CD4-positive, alpha-beta T cell treated with Interleukin-1 beta for 1 hour (primary cell): Measurements from ENCODE around the gene CARD11.
A peak's percentile ranks its signal among the peaks of the same experiment; 100 is the strongest.

Experiments
- DNase-seq, 2 donors: peaks; one replicate each; pipeline ENCODE4 v3.0.0-alpha.2; 2020 to 2022

CARD11 gene

DNA sequence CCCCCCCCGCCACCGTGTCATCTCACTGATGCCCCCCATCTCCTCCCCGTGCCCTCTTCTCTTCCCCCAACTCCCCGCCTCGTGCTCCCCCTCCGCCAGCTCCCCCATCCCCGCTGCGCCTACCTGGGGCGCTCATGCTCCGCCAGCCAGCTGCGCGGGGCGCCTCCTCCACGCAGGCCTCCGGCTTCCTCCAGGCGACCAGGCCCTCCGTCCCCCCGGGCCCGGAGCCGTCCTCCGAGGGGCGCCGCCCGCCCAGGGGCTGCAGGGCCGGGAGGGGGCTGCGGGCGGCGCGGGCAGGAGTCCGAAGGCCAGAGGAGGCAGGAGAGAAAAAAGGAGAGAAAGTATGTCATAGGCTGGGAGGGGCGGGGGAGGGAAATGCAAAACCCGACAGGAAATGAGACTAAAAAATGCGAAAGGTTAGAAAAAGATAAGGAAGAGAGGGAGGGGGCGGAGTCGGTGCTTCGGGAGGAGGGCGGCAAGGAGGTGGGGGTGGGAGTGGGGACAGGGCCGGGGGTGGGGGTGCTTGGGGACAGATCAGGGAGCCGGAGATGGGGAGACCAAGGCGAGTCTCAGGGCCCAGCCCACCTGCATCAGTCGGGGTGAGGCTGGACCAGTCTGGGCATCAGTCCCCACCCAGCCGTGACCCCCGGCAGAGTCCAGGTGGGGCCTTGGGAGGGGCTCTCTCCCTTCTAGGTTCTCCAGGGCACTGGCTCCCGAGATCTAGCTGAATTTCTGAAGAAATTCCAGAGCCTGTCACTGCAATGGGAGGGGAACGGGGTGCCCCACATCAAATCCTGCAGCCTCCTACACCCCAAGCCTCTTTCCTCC, at the start of gene CARD11:
CARD11 (minus strand) TSS at position 324 of the 828 bp plus-strand sequence. CDS start 85,361 bp downstream, outside the sequence.
- peak; percentile 41 to 57 for DNase-seq

- DNase-seq: peak; percentile 78 to 80
Observed at GRCh38 chr7:3092468-3092867, 48.8 kb upstream of the CARD11 start.

- no peak for DNase-seq
Observed at GRCh38 chr7:3091631-3092030, 48.0 kb upstream of the CARD11 start.

- no peak for DNase-seq
Observed at GRCh38 chr7:3089493-3089892, 45.8 kb upstream of the CARD11 start.

- no peak for DNase-seq
Observed at GRCh38 chr7:3087243-3087755, 43.6 kb upstream of the CARD11 start.

DNA sequence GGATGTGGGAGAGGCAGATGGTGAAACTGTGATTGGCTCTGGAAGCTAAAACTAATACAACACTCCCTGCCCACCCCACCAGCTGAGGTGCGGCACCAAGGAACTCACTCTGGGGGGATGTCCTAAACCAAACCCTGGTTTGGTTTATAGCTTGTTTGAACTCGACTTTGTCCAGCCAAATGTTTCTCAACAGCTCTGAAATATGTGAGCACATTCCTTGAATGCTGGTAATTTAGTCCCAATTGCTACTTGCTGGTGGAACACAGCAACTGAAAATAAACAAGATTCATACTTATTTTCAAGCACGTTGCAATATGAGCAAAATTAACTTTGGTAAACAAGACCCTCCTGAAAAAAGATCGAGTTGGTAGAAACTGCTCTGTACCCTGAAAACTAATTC, 39.7 kb upstream of the CARD11 start:
- no peak for DNase-seq

GRCh38 chr7:3082831-3083230, 39.2 kb upstream of the CARD11 start:
- no peak for DNase-seq

- no peak for DNase-seq
Observed at GRCh38 chr7:3082386-3082785, 38.7 kb upstream of the CARD11 start.

DNA sequence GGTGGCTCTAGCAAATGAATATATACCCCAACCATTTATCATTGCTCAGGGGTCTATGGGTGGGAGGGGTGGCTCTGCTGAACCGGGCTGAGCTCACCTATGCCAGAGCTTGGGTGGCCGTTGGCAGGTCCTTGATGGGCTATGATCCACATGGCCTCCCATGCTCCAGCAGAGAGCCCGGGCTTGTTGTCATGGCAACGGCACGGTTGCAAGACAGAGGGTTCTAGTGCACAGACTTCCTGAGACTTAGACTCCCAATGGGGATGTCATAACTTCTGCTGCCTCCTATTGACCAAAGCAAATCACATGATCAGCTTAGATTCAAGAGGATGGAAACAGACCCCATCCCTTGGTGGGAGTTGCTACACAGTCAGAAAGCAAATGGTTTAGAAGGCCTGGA, 36.4 kb upstream of the CARD11 start:
- no peak for DNase-seq

DNA sequence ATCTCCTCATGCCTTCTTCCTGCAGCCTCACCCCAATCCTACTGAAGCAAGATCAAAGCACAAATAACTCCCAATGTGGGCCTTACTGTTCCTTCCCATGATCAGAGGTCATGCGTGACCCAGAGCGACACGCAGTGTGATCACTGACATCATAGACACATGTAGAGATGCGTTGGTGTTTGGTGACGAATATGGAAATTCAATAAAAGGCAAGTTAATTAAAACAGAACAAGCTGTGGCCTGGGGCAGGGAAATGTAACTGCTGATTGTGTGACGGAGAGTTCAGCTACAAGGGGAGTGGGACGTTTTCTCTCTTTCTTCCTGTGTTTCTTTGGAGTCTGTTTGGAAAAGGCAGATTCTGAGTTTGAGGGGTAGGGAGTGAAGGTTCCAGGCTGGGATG, 34.8 kb upstream of the CARD11 start:
- no peak for DNase-seq

GRCh38 chr7:3076700-3077099, 33.0 kb upstream of the CARD11 start:
- DNase-seq: no peak

DNA sequence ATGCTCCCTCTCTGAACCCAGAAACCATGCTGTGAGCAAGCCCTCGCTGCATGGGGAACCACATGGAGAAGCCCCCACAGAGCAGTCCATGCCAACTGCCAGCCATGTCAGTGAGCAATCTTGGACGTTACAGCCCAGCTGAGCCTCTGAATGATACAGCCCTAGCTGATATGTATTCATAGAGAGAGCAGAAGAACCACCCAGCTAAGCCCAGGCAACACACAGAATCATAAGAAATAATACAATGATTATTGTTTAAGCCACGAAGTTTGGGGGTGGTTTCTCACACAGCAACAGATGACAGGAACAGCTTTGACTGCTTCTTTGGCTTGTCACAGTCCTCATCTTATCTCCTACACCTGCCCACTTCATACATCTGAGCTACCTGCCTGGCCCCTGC, 32.5 kb upstream of the CARD11 start:
- DNase-seq: no peak

DNA sequence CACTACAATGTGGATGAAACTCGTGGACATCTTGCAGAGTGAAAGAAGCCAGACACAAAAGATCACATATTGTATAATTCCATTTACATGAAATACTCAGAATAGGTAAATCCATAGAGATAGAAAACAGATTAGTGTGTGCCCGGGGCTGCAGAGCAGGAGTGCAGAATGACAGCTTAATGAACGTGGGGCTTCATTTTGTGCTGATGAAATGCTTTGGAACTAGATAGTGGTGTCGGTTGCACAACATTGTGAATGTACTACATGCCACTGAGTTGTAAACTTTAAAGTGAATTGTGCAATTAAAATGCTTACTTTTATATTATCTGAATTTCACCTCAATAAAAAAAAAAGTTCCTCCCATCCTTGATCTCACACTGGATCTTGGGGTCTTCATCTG, 31.8 kb upstream of the CARD11 start:
- no peak for DNase-seq

DNA sequence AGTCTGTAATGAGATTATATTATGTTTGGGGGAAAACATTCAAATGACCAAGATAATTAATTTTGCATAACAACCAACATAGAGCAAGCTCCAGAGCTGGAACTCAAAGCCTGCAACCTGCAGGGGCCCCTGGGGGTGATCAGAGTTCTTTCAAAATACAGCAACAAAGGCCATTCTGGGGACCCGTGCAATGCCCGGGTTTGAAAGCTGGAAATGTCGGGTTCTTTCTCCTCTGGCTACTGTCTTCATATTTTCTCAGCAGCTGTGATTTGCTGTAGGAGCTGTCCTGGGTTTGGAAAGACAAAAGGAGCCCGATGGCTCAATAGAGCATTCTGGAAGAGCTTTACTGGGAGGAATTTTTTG, 30.8 kb upstream of the CARD11 start:
- DNase-seq: no peak

DNA sequence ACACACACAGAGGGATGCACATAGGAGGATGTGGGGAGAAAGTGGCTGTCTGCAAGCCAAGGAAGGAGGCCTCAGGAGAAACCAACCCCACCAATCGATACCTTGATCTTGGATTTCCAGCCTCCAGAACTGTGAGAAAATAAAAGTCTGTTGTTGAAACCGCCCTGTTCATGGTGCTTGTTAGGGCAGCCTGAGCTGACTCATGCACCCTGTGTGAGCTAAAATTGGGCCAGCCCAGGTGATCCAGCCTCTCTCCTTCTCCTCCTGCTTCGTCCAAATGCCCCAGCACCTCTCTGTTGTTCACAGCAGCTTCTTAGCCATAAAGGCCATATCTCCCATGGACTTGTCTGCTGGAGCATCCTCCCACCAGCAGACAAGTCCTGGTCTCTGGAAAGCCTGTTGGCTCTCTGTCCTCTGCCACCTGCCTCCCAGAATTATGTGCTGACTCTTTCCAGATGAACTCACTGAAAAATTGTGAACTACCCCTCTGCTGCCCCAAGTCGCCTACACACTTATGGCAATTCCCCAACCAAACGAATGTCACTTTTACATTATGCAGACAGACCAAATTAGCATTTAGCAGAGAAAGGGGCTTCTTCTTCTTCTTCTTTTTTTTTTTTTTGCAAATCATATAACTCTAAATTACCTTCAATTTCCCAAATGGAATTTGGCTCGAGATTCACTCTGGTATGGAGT, 30.2 kb upstream of the CARD11 start:
- DNase-seq: no peak

DNA sequence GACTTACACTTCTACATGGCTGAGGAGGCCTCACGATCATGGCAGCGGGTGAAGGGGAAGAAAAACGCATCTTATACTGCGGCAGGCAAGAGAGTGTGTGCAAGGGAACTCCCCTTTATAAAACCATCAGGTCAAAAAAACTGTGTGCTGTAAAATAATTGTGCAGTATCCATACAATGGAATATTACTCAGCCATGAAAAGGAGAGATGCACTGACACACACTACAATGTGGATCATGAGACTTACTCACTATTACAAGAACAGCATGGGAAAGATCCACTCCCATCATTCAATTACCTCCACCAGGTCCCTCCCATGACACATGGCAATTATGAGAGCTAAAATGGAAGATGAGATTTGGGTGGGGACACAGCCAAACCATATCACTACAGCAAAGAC, 27.2 kb upstream of the CARD11 start:
- no peak for DNase-seq

DNA sequence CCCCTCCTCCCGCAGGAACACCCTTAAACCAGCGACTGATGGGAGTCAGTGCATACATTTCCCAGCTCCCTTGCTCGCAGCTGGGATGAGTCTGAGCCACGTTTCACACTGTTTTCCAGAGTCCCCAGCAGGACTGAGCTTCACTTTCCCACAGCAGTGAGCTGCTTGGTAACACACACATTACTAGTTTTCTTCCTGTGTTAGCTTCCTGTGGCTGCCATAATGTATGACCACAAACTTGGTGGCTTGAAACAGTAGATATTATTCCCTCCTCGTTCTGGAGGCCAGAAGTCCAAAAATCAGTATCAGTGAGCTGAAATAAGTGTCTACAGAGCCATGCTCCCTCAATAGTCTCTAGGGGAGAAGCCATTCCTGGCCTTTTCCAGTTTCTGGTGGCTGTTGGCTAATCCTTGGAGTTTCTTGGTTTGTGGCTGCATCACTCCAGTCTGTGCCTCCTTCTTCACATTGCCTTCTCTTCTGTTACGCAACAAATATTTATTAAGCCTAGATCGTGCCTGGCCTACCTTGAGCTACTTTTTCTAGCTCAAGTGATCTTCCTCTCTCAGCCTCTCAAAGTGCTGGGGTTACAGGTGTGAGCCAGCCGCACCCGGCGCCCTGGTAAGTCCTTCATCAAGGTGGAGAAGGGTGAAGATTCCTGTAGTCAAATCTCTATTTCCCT, 26.2 kb upstream of the CARD11 start:
- DNase-seq: no peak

DNA sequence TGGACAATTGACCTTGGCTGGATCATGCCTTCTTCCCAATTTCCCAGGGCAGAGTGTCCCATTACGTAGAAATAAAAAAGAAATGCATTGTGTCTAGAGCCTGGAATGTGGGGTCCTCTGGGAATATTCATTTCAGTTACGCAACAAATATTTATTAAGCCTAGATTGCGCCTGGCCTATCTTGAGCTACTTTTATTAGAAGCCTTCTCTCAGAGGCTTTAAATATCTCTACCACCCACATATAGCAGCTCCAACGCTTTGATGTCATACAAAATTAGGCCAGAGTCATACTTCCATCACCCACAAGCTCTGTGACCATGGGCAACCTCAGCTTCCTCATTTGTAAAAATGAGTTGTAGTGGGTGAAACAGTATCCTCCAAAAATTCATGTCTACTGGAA, 24.9 kb upstream of the CARD11 start:
- DNase-seq: peak; percentile 22 to 28

DNA sequence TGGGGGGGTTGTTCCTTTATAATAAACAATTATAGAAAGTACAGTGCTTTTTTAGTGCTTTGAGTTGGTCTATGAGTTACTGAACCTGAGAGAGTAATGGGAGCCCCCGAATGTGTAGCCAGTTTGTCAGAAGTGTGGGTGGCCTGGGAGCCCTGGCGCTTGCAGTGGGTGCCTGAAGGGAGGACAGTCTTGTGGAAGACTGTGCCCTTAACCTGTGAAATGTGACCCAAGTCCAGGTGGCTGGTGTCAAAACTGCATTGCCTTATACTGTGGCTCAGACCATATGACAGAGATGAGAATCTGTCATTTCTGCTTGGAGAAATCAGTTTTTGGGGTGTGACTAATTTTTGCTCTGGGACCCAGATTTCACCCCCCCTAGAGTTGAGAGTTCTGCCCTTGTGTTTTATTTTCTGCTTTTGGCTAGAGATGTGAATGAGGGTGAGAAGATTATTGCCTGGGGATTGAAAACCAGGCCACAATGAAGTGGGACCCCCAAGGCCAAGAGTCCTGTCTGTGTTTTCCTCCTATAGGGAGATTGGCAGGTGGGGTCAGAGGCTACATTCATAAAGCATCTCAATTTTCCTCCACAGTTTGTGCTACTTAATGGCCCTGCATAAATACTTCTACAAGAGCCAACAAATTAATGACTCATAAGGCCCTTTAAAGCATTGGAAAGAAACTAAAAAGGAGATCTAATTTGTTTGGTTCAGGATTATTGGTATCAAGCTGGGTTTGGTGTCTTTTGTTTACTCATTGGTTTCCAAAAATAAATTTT, 24.1 kb upstream of the CARD11 start:
- DNase-seq: no peak

GRCh38 chr7:3067193-3067592, 23.5 kb upstream of the CARD11 start:
- peak; percentile 17 to 42 for DNase-seq

- DNase-seq: no peak
Observed at GRCh38 chr7:3066506-3066905, 22.8 kb upstream of the CARD11 start.

- peak; percentile 64 to 67 for DNase-seq
Observed at GRCh38 chr7:3065724-3066143, 22.1 kb upstream of the CARD11 start.

DNA sequence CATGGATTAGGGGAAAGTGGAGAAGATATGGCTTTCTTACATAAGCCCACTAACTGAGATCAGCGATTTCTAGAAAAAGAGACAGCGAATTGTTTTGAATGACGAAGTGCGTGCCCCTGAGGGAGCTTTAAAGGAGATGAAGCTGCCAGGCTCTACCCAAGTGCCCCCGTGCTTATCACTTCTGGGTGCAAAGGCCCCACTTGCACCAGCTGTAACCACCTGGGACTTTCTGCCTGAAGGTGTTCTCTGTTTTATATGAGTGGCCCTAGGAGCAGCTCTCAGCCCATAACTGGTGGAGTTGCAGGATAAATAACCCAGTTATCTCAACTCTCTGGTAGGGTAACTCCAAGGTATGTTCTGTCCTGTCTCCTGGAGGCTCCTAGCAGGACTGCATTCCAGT, 20.4 kb upstream of the CARD11 start:
- no peak for DNase-seq
